Neural progenitor cell (in vitro differentiated cells): ENCODE results near the gene TMEM94.

Experiments used
- EZH2 ChIP-seq: fragments of 200-600 bp; sonication (generic); IDR thresholded peaks from 2 replicates; pipeline ENCODE4 v1.6.1; 2017; ENCODE audit warnings: antibody characterized with exemption, mild to moderate bottlenecking, moderate library complexity
- TF ChIP-seq, protein P1 (sequence below): fragments of 200-600 bp; sonication (generic); IDR thresholded peaks from 2 replicates; pipeline ENCODE4 v1.5.1; 2017; ENCODE audit warnings: antibody characterized with exemption, mild to moderate bottlenecking

DNA sequence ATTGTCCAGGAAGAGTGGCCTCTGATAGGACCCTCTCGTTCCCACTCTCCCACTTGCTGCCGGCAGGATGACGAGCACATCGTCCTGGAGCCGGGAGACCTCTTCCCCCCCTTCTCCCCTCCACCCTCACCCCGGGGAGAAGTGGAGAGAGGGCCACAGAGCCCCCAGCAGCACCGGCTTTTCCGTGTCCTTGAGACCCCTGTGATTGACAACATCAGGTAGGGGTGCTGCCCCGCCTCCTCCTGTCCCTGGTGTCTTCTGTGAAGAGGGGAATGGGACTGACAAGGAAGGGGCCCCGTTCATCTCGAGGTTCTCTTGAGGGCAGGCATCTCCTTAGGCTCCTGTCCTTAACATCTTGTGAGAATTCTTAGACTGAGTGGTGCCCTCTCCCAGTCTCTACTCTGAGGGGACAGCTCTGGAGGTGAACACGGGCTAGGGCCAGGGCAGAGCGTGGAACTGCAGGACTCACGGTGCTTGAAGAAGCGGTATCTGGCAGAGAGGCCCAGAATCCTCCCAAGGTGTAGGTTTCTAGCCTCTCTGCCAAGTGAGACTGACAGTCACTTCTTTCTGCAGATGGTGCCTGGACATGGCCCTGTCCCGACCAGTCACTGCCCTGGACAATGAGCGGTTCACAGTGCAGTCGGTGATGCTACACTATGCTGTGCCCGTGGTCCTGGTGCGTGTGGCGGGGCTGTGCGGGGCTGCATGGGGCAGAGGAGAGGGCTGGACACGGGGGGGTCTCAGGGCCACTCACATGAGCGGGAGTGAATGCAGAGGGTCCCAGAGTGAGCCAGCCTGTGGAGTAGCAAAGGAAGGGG lies 32.5 kb downstream of the TMEM94 start:
- TF ChIP-seq EZH2: no peak
- TF ChIP-seq, protein P1, sequence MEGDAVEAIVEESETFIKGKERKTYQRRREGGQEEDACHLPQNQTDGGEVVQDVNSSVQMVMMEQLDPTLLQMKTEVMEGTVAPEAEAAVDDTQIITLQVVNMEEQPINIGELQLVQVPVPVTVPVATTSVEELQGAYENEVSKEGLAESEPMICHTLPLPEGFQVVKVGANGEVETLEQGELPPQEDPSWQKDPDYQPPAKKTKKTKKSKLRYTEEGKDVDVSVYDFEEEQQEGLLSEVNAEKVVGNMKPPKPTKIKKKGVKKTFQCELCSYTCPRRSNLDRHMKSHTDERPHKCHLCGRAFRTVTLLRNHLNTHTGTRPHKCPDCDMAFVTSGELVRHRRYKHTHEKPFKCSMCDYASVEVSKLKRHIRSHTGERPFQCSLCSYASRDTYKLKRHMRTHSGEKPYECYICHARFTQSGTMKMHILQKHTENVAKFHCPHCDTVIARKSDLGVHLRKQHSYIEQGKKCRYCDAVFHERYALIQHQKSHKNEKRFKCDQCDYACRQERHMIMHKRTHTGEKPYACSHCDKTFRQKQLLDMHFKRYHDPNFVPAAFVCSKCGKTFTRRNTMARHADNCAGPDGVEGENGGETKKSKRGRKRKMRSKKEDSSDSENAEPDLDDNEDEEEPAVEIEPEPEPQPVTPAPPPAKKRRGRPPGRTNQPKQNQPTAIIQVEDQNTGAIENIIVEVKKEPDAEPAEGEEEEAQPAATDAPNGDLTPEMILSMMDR: no peak
